ENCODE results near the gene ELMO1.

Gene ELMO1

DNA sequence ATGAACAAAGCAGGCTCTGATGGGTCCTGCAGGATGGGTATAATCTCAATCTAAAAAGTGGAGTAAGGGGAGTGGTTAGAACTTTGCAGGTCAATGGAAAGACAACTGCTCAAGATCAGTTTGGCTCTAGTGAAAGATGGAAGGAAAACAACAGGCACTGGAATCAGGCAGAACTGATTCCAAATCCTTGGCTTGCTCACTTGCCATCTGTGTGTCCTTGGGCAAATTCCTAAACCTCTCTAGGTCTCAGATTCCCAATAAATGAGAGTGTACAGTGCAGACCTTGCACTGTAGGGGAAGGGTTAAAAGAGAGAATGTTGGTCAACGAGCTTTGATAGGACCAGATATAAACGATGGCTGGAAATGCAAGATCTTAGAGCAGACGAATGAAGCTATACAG is 538.3 kb downstream of the ELMO1 start:
- DNase-seq (ENCODE audit: low spot score) = no peak

DNA sequence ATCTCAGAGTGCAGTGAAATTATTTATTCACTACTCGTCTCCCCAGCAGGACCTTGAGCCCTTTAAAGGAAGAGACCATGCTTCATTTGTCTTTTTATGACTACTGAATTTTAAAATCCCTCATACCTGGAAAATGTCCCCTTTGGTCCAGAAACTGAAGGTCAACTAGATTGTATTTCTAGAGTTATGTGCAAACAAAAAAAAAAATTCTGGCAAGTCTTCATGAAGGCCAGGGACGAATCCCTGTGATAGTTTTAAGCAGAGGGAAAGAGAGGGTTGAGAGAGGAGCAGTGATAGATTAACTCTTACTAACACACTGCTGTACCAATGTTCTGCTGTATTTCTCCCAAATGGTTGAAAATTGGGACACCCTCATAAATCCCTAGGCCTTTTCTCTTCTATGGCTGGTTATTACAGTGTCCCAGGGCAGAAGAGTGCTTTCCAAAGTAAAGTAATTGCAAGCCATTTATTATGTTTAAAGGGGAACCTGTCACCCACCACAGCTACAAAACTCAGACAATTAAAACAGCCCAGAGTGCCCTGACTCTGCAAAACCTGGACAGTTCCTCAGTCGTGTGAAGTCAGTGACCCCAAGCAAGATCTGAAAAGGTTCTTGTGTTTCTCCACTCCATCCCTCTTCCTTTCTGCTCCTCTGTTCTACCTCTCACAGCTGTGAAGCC is 541.6 kb downstream of the ELMO1 start:
- no peak for DNase-seq (ENCODE audit: low spot score)

DNA sequence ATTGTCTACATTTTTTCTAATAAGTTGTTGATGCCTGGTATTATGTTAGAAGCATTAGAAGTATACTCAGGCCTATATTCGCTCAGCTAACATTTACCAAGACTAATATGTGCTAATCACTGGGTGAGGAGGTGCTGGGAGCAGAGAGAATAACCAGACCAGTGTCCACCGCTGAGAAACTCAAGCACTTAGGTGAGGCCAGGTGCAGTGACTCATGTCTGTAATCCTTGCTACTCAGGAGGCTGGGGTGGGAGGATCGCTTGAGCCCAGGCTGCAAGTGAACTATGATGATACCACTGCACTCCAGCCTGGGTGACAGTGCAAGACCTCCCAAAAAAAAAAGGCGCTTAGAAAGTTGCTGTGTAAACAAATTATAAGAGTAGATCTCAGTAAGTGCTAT is 542.2 kb downstream of the ELMO1 start:
- DNase-seq (ENCODE audit: low spot score) = no peak

GRCh38 chr7:36905841-36906240 is 542.8 kb downstream of the ELMO1 start:
- DNase-seq (ENCODE audit: low spot score) = no peak

DNA sequence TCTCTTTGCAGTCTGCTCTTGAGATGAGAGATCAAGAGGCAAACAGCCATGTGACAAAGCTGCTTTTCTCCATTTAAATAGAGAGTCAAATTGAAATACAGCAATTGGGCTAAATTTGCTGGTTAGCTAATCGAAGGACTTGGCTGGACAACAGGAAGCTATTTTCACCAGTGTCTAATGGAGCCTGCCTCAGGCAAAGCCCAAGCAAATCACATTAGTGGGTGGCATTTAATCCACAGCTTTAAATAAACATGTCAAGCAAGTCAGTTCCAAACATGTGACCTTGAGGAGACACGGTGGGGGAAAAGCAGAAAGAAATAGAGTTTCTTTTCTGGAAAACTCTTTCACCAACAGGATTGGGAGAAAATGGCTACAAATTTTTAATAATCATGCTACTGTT is 543.9 kb downstream of the ELMO1 start:
- DNase-seq (ENCODE audit: low spot score) = no peak

- no peak for DNase-seq (ENCODE audit: low spot score)
Observed at GRCh38 chr7:36904101-36904500, 544.6 kb downstream of the ELMO1 start.

DNA sequence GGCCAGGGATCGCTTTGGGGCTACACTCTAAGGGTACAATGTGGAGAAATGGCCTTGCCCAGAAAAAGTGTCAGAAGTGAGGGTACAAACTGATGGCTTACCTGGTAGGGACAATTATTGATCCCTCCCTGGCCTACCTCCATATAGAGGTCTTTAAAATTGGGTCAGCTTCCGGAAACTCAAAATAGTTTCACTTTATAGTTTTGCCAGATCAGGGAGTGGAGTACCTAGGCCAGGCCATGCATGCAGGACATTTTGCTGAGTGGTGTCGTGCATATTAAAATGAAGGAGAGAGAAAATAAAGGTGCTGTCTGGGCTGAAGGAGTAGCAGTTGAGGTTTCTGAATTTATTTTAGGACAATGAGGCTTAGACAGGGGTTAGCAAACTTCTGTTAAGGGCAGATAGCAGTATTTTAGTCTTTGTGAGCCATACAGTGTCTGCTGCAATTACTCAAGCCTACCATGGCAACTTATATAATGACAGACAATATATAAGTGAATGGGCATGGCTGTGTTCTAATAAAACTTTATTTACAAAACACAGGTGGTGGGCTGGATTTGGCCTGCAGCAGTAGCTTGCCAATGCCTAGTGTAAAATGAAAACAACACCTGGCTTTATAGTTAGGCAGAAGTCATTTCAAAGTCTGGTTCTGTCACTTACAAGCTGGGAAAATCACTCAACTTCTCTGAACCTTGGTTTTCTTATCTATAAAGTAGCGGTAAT is 547.5 kb downstream of the ELMO1 start:
- no peak for DNase-seq (ENCODE audit: low spot score)

- no peak for DNase-seq (ENCODE audit: low spot score)
Observed at GRCh38 chr7:36898186-36898585, 550.5 kb downstream of the ELMO1 start.

- no peak for DNase-seq (ENCODE audit: low spot score)
Observed at GRCh38 chr7:36896956-36897590, 551.6 kb downstream of the ELMO1 start.

DNA sequence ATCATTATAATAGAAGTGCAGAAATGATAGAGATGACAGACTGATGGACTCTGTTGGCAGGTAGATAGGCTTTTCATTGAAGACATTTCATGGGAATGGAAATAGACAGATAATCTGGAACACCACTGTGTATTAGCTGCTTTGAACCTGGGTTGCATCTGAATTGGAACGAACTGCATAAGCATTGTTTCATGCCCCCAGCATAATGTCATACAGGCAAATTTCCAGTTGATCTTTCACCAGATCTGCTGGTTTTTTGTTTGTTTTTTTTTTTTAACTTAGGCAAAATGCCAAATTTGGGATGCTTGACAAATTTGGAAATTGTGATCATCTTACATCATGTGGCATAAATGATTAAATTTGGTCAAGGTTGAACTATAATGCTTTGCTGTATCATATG is 552.2 kb downstream of the ELMO1 start:
- DNase-seq (ENCODE audit: low spot score) = no peak

DNA sequence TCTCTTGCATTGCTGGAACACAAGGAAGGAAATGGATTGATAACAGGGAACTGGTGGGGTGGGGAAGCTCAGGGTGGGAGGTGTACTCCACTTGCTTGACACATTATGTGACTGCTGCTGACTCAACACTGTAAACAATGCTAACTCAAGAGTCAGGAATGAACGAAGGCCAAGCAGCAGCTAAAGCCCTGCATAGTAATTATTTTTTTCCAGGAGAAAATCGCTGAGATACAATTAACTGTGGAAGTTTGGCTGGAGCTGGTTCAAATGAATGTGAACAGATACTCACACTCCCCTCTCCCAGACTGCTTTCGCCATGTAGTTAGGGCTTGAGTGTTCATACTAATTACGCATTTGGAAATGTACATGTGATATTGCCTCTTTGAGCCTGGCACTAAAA is 553.5 kb downstream of the ELMO1 start:
- no peak for DNase-seq (ENCODE audit: low spot score)

GRCh38 chr7:36894190-36894589 is 554.5 kb downstream of the ELMO1 start:
- DNase-seq (ENCODE audit: low spot score) = no peak

- DNase-seq (ENCODE audit: low spot score) = no peak
Observed at GRCh38 chr7:36889182-36889581, 559.5 kb downstream of the ELMO1 start.

GRCh38 chr7:36887969-36888368 is 560.7 kb downstream of the ELMO1 start:
- DNase-seq (ENCODE audit: low spot score) = no peak

GRCh38 chr7:36887233-36887632 is 561.4 kb downstream of the ELMO1 start:
- no peak for DNase-seq (ENCODE audit: low spot score)

- no peak for DNase-seq (ENCODE audit: low spot score)
Observed at GRCh38 chr7:36884910-36885309, 563.8 kb downstream of the ELMO1 start.

DNA sequence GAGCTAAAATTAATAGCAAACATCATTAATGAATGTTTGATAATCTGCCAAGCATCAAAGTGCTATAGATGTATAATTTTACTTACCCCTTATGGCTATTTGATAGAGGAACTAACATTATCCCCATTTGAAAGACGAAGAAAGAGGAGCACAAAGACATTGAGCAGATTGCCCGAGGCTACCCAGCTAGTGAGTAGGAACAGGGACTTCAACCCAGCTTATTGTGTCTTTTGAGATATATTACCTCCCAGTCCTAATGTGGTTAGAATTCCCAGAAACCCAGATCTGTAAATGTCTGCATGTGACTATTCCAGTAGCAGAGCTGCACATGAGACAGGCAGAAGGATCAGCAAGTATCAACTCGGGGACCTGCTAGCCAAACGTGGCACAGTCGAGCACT is 564.3 kb downstream of the ELMO1 start:
- DNase-seq (ENCODE audit: low spot score) = no peak

GRCh38 chr7:36881233-36881874 is 567.3 kb downstream of the ELMO1 start:
- DNase-seq (ENCODE audit: low spot score) = no peak

DNA sequence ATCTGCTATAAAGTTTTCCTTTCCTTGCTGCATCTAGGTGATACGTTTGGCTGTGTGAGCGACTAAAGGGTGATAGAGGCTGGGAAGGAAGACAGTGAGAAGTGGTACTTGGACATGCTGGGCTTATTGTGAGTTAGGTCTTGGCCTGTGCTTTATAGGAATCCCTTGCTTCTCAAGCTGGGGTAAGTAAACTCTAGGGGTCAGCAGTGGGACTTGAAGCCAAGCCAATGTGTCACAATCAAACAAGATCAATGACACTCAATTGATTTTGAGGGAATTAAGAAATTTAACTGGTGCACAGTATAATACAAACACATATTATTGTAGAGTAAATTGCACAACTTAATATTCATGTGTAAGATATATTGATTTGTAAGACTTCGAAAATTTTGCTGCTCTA is 568.6 kb downstream of the ELMO1 start:
- no peak for DNase-seq (ENCODE audit: low spot score)

GRCh38 chr7:36879021-36879420 is 569.6 kb downstream of the ELMO1 start:
- no peak for DNase-seq (ENCODE audit: low spot score)

- no peak for DNase-seq (ENCODE audit: low spot score)
Observed at GRCh38 chr7:36878288-36878687, 570.4 kb downstream of the ELMO1 start.

- no peak for DNase-seq (ENCODE audit: low spot score)
Observed at GRCh38 chr7:36875794-36876193, 572.9 kb downstream of the ELMO1 start.

DNA sequence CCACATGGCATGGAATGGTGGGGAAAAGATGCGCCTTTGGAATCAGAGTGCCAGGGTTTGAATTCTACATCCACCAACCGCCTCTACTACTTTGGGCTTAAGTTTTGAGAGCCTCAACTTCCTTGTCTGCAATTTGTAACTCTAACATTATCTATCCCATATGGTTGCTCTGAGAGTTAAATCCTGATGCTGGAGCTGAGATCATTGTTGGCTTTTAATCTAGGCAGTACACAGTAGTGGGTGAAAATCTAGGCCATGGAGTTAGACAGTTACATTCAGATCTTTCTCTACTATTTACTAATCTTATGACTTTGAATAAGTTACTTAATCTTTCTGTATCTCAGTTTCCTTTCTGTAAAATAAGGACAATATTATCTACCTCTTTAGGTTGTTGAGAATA is 574.6 kb downstream of the ELMO1 start:
- no peak for DNase-seq (ENCODE audit: low spot score)
